Breast epithelium (tissue), 3 donors: ENCODE data around the gene SPTBN5.

Experiments
- CTCF ChIP-seq, 3 donors: fragments of 450-650 bp; IDR thresholded peaks; one replicate each; pipeline ENCODE4 v1.5.1; 2016 to 2017; ENCODE audit warnings: antibody characterized with exemption in 3 of 3, mild to moderate bottlenecking in 3 of 3, moderate library complexity in 3 of 3
- POLR2A ChIP-seq: fragments of 450-650 bp; IDR thresholded peaks from one replicate; pipeline ENCODE4 v1.6.1; 2016; ENCODE audit warnings: antibody characterized with exemption, mild to moderate bottlenecking, moderate library complexity
- POLR2AphosphoS5 ChIP-seq, 3 donors: sonication (generic); formaldehyde crosslinking; IDR thresholded peaks; one replicate each; pipeline ENCODE4 v1.6.1; 2017; ENCODE audit warnings: antibody characterized with exemption in 3 of 3

GRCh38 chr15:41882689-41883483, 11.0 kb downstream of the SPTBN5 start:
- TF ChIP-seq CTCF (IDR thresholded peaks at IDR 0.05) (no peak), POLR2AphosphoS5 (IDR thresholded peaks at IDR 0.05) (no peak), POLR2A (no peak)
